ENCODE results near the gene ABHD17C. TPM values are rescaled to one million over a fixed set of nuclear protein-coding genes. Genes with fewer than 3 reads are reported as not detected.

Gene ABHD17C
- total and polyA plus RNA-seq, 2 of the 8 experiments (the other 6 are each of a cell fraction or from before 2014, with no cell fraction given): 20.2 to 29.8 TPM

GRCh38 chr15:80791004-80791403 lies 95.9 kb downstream of the ABHD17C start:
- Histone ChIP-seq H3K27ac (ENCODE audit: low read depth, low read length) (no peak overlapping the region), H3K23ac (ENCODE audit: insufficient read length) (no peak overlapping the region)
- FAIRE-seq: no peak

More at GRCh38 chr15:80791004-80791403, 95.9 kb downstream of the ABHD17C start:
- Histone ChIP-seq H3K4me3 (ENCODE audit: extremely low read depth in 1 of 4, insufficient read depth in 2 of 4, low read depth in 3 of 4, low read length in 4 of 4) (no peak overlapping the region), H3K18ac (ENCODE audit: extremely low read depth, low read length) (no peak overlapping the region), H2AK5ac (ENCODE audit: low read depth, low read length) (no peak overlapping the region), H2BK12ac (ENCODE audit: low read depth, low read length) (no peak overlapping the region), H3K79me1 (ENCODE audit: low read depth, low read length) (no peaks in the 10 kb centered on the region; the same call in 1 of the 2 replicates), H3K14ac (ENCODE audit: insufficient read length) (no peak overlapping the region), H2BK120ac (replicated peaks; ENCODE audit: low read depth, low read length) (no peak overlapping the region), H3K36me3 (ENCODE audit: control insufficient read depth in 2 of 4, insufficient read depth in 4 of 4, low read length in 3 of 4) (no peaks in the 10 kb centered on the region), H3K23me2 (ENCODE audit: low read depth, low read length) (no peaks in the 10 kb centered on the region; the same call in 1 of the 2 replicates), H2AFZ (ENCODE audit: low read length) (no peak overlapping the region), H4K8ac (ENCODE audit: extremely low read depth, insufficient read depth, low read length) (no peak overlapping the region), H4K20me1 (replicated peaks in 1 of 2; ENCODE audit: control insufficient read depth in 1 of 2, insufficient read depth in 2 of 2, low read length in 2 of 2) (no peaks in the 10 kb centered on the region), H3K56ac (replicated peaks; ENCODE audit: insufficient read length, low read depth, low read length) (no peak overlapping the region), H3K4me1 (replicated peaks in 1 of 4; ENCODE audit: control insufficient read depth in 3 of 4, insufficient read depth in 4 of 4, low read length in 3 of 4) (no peaks in the 10 kb centered on the region), H4K5ac (ENCODE audit: insufficient read length, low read depth, low read length) (no peak overlapping the region), H3K79me2 (ENCODE audit: control insufficient read depth in 1 of 2, insufficient read depth in 2 of 2, low read length in 2 of 2) (no peaks in the 10 kb centered on the region), H3K9ac (replicated peaks in 1 of 4; ENCODE audit: extremely low read depth in 1 of 4, low read depth in 3 of 4, low read length in 3 of 4) (no peak overlapping the region; a peak in 1 of 7 replicates), H2BK20ac (ENCODE audit: low read length) (no peak overlapping the region), H3K27me3 (replicated peaks in 1 of 4; ENCODE audit: control insufficient read depth in 3 of 4, extremely low read depth in 1 of 4, insufficient read depth in 3 of 4, low read length in 3 of 4) (no peaks in the 10 kb centered on the region; a peak in 1 of 7 replicates), H3K9me3 (ENCODE audit: insufficient read depth in 2 of 2, low read depth in 1 of 2, low read length in 1 of 2) (no peaks in the 10 kb centered on the region), H4K91ac (replicated peaks; ENCODE audit: insufficient read length, low read length) (no peak overlapping the region), H3K4me2 (ENCODE audit: insufficient read depth in 1 of 2, low read depth in 2 of 2, low read length in 2 of 2) (no peak overlapping the region), H2BK5ac (ENCODE audit: low read depth, low read length) (no peak overlapping the region), H2BK15ac (ENCODE audit: low read length) (no peak overlapping the region), H3K4ac (replicated peaks; ENCODE audit: insufficient read length, low read depth, low read length) (no peak overlapping the region)
- CTCF ChIA-PET (ENCODE audit: partially characterized antibody): interaction anchor here (0.9 to 5.5 kb wide), 4 partner anchors 11 to 178 kb away, joined by 3 to 27 read pairs (median 8); partner anchors contain the start of gene CEMIP
- TF ChIP-seq ATF2 (IDR thresholded peaks at IDR 0.05; ENCODE audit: low read length): no peak
- no peak for TF ChIP-seq BCL11A (IDR thresholded peaks at IDR 0.05; ENCODE audit: low read depth in 2 of 2, low read length in 2 of 2)
- TF ChIP-seq NANOG (IDR thresholded peaks at IDR 0.05; ENCODE audit: insufficient read depth, low read depth, low read length, poor library complexity, severe bottlenecking): no peak
- no peak for DNase-seq (ENCODE audit: low read depth in 1 of 2, low spot score in 2 of 2)
- 82% methylated on average over 1 of the region's 1 CpG; no CpG with 5 or more reads in 1 of the 2 experiments for WGBS, 2 experiments (ENCODE audit: extremely low coverage in 1 of 2, insufficient coverage in 1 of 2, insufficient read length in 1 of 2, insufficient replicate concordance in 2 of 2, low coverage in 1 of 2, low lambda C conversion rate in 2 of 2, missing lambda C conversion rate in 1 of 2)
- POLR2A ChIA-PET (ENCODE audit: partially characterized antibody): no interaction called here

Data from H1 (cell line).